ENCODE data around the gene PNMA8C.
A peak's percentile ranks its signal among the peaks of the same experiment; 100 is the strongest.

PNMA8C gene

DNA sequence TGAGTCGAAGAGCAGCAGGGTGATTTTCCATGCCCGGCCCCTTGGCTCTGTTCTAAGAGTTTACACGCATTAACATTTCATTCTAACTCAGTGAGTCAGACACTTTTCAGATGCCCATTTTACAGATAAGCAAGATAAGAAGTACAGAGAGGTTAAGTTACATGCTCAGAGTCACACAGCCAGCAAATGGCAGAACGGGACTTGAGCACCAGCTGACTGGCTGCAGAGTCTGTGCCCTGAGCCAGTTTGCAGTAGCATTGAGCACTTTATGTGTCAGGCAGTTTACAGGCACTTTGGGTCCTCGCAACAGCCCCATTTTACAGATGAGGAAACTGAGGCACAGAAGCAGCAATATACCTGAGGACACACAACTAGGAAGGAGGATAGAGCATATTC is 34.3 kb downstream of the PNMA8C start:
- TF ChIP-seq, protein P1, sequence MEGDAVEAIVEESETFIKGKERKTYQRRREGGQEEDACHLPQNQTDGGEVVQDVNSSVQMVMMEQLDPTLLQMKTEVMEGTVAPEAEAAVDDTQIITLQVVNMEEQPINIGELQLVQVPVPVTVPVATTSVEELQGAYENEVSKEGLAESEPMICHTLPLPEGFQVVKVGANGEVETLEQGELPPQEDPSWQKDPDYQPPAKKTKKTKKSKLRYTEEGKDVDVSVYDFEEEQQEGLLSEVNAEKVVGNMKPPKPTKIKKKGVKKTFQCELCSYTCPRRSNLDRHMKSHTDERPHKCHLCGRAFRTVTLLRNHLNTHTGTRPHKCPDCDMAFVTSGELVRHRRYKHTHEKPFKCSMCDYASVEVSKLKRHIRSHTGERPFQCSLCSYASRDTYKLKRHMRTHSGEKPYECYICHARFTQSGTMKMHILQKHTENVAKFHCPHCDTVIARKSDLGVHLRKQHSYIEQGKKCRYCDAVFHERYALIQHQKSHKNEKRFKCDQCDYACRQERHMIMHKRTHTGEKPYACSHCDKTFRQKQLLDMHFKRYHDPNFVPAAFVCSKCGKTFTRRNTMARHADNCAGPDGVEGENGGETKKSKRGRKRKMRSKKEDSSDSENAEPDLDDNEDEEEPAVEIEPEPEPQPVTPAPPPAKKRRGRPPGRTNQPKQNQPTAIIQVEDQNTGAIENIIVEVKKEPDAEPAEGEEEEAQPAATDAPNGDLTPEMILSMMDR (IDR thresholded peaks at IDR 0.05; ENCODE audit: control insufficient read depth, insufficient read depth, low read depth, low read length, missing control alignments) = no peak
- no peak for DNase-seq (ENCODE audit: low read depth)
- H3K4me3 ChIP-seq (ENCODE audit: control insufficient read depth, low read depth, low read length) = no peak overlapping the region

DNA sequence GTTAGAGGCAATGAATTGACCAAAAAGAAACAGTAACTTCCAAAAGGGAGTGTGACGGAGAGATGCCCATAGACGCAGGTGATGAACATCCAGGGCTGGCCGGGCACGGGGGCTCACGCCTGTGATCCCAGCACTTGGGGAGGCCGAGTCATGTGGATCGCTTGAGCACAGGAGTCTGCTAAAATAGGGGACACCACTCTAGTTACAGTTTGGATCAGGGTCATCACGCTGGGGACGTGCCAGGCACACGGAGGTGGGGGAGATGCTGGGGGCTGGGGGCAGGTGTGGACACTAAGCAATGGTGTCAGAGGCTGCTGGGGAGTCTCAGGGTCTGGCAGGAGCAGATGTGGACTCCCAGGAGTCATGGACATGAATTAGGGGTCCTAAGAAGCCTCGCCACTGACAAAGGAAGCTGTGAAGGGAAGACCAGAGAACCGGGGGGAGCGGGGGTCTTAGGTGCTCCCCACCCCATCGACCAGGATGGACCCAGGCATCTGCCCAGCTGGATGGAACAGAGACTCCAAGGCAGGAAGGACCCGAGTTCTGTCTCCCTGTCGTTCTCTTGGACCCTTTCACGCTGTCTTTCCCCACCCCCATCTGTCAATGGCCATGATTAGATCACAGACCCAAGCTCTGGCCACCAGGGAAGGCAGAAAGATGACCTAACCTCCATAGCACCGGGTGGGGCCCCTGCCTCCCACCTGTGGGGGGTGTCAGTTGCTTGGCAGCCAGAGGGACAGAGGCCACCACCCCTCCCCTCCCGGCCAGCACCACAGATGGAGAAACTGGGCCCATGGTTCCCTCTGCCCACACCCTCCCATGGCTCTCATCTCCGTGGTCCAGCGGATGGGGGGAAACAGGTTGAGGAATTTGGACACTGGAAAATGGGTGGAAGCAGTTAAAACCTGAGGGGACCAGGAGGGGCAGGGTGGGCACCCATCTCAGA is 35.0 kb downstream of the PNMA8C start:
- H3K4me3 ChIP-seq (ENCODE audit: control insufficient read depth, low read depth, low read length) = no peak overlapping the region
- TF ChIP-seq, protein P1 (IDR thresholded peaks at IDR 0.05; ENCODE audit: control insufficient read depth, insufficient read depth, low read depth, low read length, missing control alignments) = no peak
- DNase-seq (ENCODE audit: low read depth) = no peak

DNA sequence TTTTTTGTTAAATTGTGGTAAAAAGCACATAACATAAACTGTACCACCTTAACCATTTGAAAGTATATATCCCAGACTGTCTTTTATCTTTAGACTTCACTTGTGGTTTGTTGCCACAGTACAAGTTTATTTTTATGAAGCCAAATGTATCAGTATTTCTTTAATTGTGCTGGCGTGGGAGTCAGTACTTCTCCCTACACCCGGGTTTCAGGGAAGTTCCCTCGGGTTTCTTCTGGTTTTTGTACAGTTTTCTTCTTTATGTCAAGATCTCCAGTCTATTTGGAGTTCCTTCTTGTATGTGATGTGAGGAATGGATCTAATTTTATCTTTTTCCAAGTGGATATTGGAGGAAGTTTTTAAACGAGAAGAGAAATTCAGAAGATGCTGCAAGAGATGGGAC is 35.9 kb downstream of the PNMA8C start:
- H3K4me3 ChIP-seq (ENCODE audit: control insufficient read depth, low read depth, low read length) = no peak overlapping the region
- TF ChIP-seq, protein P1 (IDR thresholded peaks at IDR 0.05; ENCODE audit: control insufficient read depth, insufficient read depth, low read depth, low read length, missing control alignments) = no peak
- DNase-seq (ENCODE audit: low read depth) = no peak

DNA sequence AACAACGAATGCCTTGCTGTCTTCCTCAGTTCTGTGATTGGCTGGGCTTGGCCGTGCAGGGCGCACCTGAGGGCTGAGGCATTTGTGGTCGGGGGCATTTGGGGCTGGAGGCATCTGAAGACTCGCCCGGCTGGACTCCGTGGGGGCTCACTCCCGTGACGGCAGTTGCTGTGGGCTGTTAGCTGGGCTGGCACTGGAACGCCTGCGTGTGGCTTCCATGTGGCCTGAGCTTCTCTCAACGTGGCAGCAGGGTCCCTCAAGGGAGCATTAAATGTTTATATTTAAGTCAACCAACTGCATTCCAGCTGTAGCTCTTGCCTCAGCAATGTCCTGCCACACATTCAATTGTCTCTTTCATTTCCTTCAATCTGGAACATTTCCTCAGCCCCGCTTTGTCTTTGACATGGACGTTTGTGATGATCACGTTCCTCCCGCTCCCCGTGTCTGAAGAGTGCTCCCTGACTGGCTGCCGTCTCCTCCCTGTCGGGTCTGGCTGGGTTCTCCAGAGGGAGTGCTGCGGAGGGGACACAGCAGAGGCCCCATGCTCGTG is 36.4 kb downstream of the PNMA8C start:
- no peak overlapping the region for H3K4me3 ChIP-seq (ENCODE audit: control insufficient read depth, low read depth, low read length)
- DNase-seq (ENCODE audit: low read depth) = peak; percentile 31
- TF ChIP-seq, protein P1 (IDR thresholded peaks at IDR 0.05; ENCODE audit: control insufficient read depth, insufficient read depth, low read depth, low read length, missing control alignments) = no peak

DNA sequence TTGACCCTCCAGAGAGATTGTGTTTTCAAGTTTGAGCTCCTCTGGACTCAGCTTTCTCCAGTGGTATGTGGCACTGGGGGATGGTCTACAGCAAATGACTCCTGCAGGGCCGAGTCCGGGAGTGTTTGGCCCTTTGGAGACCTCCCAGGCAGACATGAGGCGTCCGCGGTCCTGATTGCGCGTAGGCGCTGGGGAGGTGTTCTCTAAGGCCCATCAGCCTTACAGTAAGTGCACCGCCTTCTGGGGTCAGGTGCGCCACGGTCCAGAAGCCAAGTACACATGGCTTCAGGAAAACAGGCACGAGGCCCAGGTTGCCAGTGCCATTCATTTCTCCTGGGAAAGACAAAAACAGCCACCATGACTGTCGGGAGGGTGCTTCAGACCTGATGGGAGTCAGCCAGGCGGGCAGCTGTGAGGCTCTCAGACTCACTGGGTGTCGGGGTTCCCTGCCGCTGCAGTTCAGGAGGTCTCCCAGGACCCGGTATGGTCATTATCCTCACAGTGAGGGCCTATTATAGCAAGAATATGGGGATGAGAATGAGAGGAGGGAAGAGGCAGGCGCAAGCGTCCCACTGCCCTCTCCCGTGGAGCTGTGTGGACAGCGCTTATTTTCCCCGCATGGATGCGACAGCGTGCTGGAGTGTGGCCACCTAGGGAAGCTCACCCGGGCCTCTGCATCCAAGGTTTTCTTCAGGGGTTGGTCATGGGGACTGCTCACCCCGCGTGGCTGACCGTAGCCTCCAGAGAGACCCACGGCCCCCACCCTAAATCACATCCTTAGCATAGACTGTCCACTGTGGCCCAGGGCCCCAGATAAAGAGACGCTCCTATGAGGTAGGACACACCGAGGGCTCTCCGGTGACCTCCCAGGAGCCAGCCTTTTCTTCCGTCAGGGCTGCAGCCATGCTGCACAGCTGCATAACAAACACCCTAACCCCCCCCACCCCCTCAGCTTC is 37.2 kb downstream of the PNMA8C start:
- H3K4me3 ChIP-seq (ENCODE audit: control insufficient read depth, low read depth, low read length) = no peak overlapping the region
- DNase-seq (ENCODE audit: low read depth) = no peak
- TF ChIP-seq, protein P1 (IDR thresholded peaks at IDR 0.05; ENCODE audit: control insufficient read depth, insufficient read depth, low read depth, low read length, missing control alignments) = no peak

DNA sequence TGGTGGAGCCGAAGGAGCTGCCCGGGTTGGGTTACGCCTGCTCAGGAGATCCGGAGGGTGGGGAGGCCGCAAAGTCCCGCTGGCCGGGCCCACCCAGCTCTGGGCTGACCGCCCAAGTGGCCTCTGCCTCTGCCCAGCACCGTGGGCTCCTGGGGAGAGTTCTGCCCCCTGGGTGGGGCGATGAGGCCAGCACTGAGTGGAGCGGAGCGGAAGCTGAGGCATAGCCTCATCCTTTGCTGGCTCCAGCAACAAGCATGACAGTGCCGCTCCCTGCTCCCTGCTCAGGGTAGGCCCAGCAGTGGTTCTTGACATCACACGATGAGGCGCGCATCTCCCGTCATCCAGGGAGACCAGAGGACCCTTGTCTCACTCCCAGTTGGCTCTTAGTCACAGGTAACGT is 37.9 kb downstream of the PNMA8C start:
- TF ChIP-seq, protein P1 (IDR thresholded peaks at IDR 0.05; ENCODE audit: control insufficient read depth, insufficient read depth, low read depth, low read length, missing control alignments) = no peak
- H3K4me3 ChIP-seq (ENCODE audit: control insufficient read depth, low read depth, low read length) = no peak overlapping the region
- DNase-seq (ENCODE audit: low read depth) = no peak
